ENCODE data around the gene EDNRB. TPM values are rescaled to one million over a fixed set of nuclear protein-coding genes. Genes with fewer than 3 reads are reported as not detected.

EDNRB gene
- total RNA-seq, 4 donors from 2014 or later: 19.4 to 63.6 (median 22.5) TPM

GRCh38 chr13:77892491-77892890, 26.1 kb downstream of the EDNRB start:
- H3K9me3 ChIP-seq: no peaks in the 10 kb centered on the region
- no peaks in the 10 kb centered on the region for H3K27me3 ChIP-seq
- no peak for DNase-seq (ENCODE audit: low spot score in 2 of 2)
- H3K4me3 ChIP-seq: no peak overlapping the region
- H3K4me1 ChIP-seq: peaks cover 0 to 20% (median 2%) of the 10 kb centered on the region in 4 donors
- no peaks in the 10 kb centered on the region for H3K36me3 ChIP-seq
- H3K27ac ChIP-seq: no peak overlapping the region
- no peak for TF ChIP-seq POLR2A (IDR thresholded peaks at IDR 0.05)
- TF ChIP-seq CTCF (IDR thresholded peaks at IDR 0.05): no peak
- TF ChIP-seq EP300 (IDR thresholded peaks at IDR 0.05): no peak

- H3K4me1 ChIP-seq: peaks cover 0 to 14% (median 2%) of the 10 kb centered on the region in 4 donors
- no peak overlapping the region for H3K4me3 ChIP-seq
- no peaks in the 10 kb centered on the region for H3K9me3 ChIP-seq
- no peak for TF ChIP-seq EP300 (IDR thresholded peaks at IDR 0.05)
- TF ChIP-seq POLR2A (IDR thresholded peaks at IDR 0.05): no peak
- no peak for TF ChIP-seq CTCF (IDR thresholded peaks at IDR 0.05)
- no peaks in the 10 kb centered on the region for H3K36me3 ChIP-seq
- H3K27ac ChIP-seq: no peak overlapping the region
- WGBS, 2 donors: 44 to 60% methylated on average over 2 of the region's 2 CpGs
- no peaks in the 10 kb centered on the region for H3K27me3 ChIP-seq
- no peak for DNase-seq (ENCODE audit: low spot score in 2 of 2)
Observed at GRCh38 chr13:77891486-77891885, 27.1 kb downstream of the EDNRB start.

GRCh38 chr13:77891041-77891440, 27.6 kb downstream of the EDNRB start:
- Histone ChIP-seq H3K27ac (no peak overlapping the region), H3K4me3 (no peak overlapping the region), H3K4me1 (peaks cover 0 to 14% (median 2%) of the 10 kb centered on the region in 4 donors), H3K36me3 (no peaks in the 10 kb centered on the region), H3K9me3 (no peaks in the 10 kb centered on the region), H3K27me3 (no peaks in the 10 kb centered on the region)
- 68 to 86% methylated on average over 1 of the region's 1 CpG for WGBS, 2 donors
- TF ChIP-seq EP300 (IDR thresholded peaks at IDR 0.05): no peak
- no peak for TF ChIP-seq CTCF (IDR thresholded peaks at IDR 0.05)
- no peak for TF ChIP-seq POLR2A (IDR thresholded peaks at IDR 0.05)
- no peak for DNase-seq (ENCODE audit: low spot score in 2 of 2)

- 90 to 94% methylated on average over 2 of the region's 2 CpGs for WGBS, 2 donors
Observed at GRCh38 chr13:77883328-77883727, 35.3 kb downstream of the EDNRB start.

GRCh38 chr13:77878190-77878589, 40.4 kb downstream of the EDNRB start:
- H3K9me3 ChIP-seq: no peaks in the 10 kb centered on the region
- no peaks in the 10 kb centered on the region for H3K27me3 ChIP-seq
- no peak overlapping the region for H3K27ac ChIP-seq
- no peaks in the 10 kb centered on the region for H3K36me3 ChIP-seq
- no peak for DNase-seq (ENCODE audit: low spot score in 2 of 2)
- H3K4me1 ChIP-seq: no peaks in the 10 kb centered on the region
- 89 to 95% methylated on average over 1 of the region's 1 CpG for WGBS, 2 donors
- H3K4me3 ChIP-seq: no peak overlapping the region
- no peak for TF ChIP-seq POLR2A (IDR thresholded peaks at IDR 0.05)
- no peak for TF ChIP-seq CTCF (IDR thresholded peaks at IDR 0.05)
- no peak for TF ChIP-seq EP300 (IDR thresholded peaks at IDR 0.05)

More at GRCh38 chr13:77883328-77883727, 35.3 kb downstream of the EDNRB start:
- no peak overlapping the region for H3K4me3 ChIP-seq
- H3K27me3 ChIP-seq: no peaks in the 10 kb centered on the region
- no peak overlapping the region for H3K27ac ChIP-seq
- H3K9me3 ChIP-seq: no peaks in the 10 kb centered on the region
- H3K4me1 ChIP-seq: no peaks in the 10 kb centered on the region
- TF ChIP-seq CTCF (IDR thresholded peaks at IDR 0.05) (no peak), EP300 (IDR thresholded peaks at IDR 0.05) (no peak), POLR2A (IDR thresholded peaks at IDR 0.05) (no peak)
- no peak for DNase-seq (ENCODE audit: low spot score in 2 of 2)
- H3K36me3 ChIP-seq: no peaks in the 10 kb centered on the region
